Measurements from ENCODE around the gene SYNE1. TPM values are rescaled to one million over a fixed set of nuclear protein-coding genes. Genes with fewer than 3 reads are reported as not detected.

Gene SYNE1
- total and polyA plus RNA-seq, 10 donors: 27.8 to 336 (median 247) TPM

GRCh38 chr6:152609125-152609670, 28.0 kb downstream of the SYNE1 start:
- WGBS, 5 donors: 76 to 87% (median 84%) methylated on average over 10 of the region's 10 CpGs
- H3K36me3 ChIP-seq: no peaks in the 10 kb centered on the region
- no peaks in the 10 kb centered on the region for H3K27me3 ChIP-seq (replicated peaks in 1 of 7)
- intact Hi-C loops (cut with DNase I; ENCODE audit: low total_unique reads): no loop called here
- H3K4me1 ChIP-seq: peaks cover 0 to 9% (median 2%) of the 10 kb centered on the region in 6 donors
- no peak for DNase-seq
- no peak overlapping the region for H3K4me3 ChIP-seq
- no peak overlapping the region for H3K27ac ChIP-seq
- TF ChIP-seq, protein P1, sequence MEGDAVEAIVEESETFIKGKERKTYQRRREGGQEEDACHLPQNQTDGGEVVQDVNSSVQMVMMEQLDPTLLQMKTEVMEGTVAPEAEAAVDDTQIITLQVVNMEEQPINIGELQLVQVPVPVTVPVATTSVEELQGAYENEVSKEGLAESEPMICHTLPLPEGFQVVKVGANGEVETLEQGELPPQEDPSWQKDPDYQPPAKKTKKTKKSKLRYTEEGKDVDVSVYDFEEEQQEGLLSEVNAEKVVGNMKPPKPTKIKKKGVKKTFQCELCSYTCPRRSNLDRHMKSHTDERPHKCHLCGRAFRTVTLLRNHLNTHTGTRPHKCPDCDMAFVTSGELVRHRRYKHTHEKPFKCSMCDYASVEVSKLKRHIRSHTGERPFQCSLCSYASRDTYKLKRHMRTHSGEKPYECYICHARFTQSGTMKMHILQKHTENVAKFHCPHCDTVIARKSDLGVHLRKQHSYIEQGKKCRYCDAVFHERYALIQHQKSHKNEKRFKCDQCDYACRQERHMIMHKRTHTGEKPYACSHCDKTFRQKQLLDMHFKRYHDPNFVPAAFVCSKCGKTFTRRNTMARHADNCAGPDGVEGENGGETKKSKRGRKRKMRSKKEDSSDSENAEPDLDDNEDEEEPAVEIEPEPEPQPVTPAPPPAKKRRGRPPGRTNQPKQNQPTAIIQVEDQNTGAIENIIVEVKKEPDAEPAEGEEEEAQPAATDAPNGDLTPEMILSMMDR (IDR thresholded peaks at IDR 0.05 in 8 of 11, conservative IDR thresholded peaks at IDR 0.05 in 3 of 11): no peak
- TF ChIP-seq POLR2A (IDR thresholded peaks at IDR 0.05) (no peak), POLR2AphosphoS5 (IDR thresholded peaks at IDR 0.05) (no peak)
- no peaks in the 10 kb centered on the region for H3K9me3 ChIP-seq

- intact Hi-C loops (cut with DNase I; ENCODE audit: low total_unique reads): no loop called here
- peak overlapping the region in 5 of 8 donors; percentile 2 to 46 (median 16) for H3K27ac ChIP-seq
Observed at GRCh38 chr6:152605941-152606340, 31.2 kb downstream of the SYNE1 start.

DNA sequence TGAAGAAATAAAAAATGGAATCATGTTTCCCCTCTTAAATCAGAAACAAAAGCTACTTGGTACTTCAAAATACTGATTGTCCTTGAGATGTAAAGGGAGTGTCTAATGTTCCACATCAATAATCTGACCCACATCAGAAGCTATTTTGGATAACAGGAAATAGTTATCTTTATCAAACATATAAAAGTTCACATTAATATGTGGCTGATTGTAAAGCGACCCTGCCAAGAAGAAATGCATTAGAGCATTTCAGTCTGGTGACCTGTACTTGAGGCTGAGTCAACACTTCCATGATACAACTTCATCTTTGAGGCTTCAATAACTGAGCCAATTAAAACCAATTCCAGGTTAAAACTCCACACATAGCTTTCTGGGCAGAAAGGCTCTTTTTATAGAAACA, 31.8 kb downstream of the SYNE1 start:
- Histone ChIP-seq H3K9me3 (no peaks in the 10 kb centered on the region), H3K36me3 (no peaks in the 10 kb centered on the region), H3K4me1 (peaks cover 0 to 26% (median 2%) of the 10 kb centered on the region in 6 donors), H3K27me3 (replicated peaks in 1 of 7) (no peaks in the 10 kb centered on the region), H3K4me3 (no peak overlapping the region), H3K27ac (peak overlapping the region in 5 of 8 donors; percentile 5 to 46 (median 16))
- no peak for TF ChIP-seq POLR2A (IDR thresholded peaks at IDR 0.05)
- TF ChIP-seq POLR2AphosphoS5 (IDR thresholded peaks at IDR 0.05): no peak
- TF ChIP-seq, protein P1 (IDR thresholded peaks at IDR 0.05 in 8 of 11, conservative IDR thresholded peaks at IDR 0.05 in 3 of 11): no peak
- 43 to 68% (median 50%) methylated on average over 1 of the region's 1 CpG for WGBS, 5 donors
- DNase-seq: no peak
- intact Hi-C loops (cut with DNase I; ENCODE audit: low total_unique reads): no loop called here

More at GRCh38 chr6:152605941-152606340, 31.2 kb downstream of the SYNE1 start:
- Histone ChIP-seq H3K27me3 (replicated peaks in 1 of 7) (no peaks in the 10 kb centered on the region), H3K9me3 (no peaks in the 10 kb centered on the region), H3K36me3 (no peaks in the 10 kb centered on the region), H3K4me1 (peaks cover 0 to 20% (median 2%) of the 10 kb centered on the region in 6 donors), H3K4me3 (no peak overlapping the region)
- DNase-seq: no peak
- 91 to 100% (median 95%) methylated on average over 2 of the region's 2 CpGs for WGBS, 5 donors
- TF ChIP-seq, protein P1 (IDR thresholded peaks at IDR 0.05 in 8 of 11, conservative IDR thresholded peaks at IDR 0.05 in 3 of 11): no peak
- TF ChIP-seq POLR2A (IDR thresholded peaks at IDR 0.05) (no peak), POLR2AphosphoS5 (IDR thresholded peaks at IDR 0.05) (no peak)

DNA sequence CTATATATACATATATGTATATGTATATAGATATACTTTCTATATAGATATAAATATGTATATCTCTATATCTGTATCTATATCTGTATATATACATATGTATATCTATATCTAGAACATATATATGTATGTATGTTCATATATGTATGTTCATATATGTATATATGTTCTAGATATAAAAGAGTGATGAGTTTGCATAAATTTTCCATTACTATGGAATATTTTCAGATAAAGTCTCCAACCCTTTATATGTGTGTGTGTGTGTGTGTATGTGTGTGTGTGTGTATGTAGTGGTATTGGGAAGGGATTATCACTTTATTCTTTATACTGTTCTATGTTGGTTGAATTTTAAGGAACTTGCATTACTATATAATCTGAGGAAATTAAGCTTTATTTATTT, 33.3 kb downstream of the SYNE1 start:
- H3K36me3 ChIP-seq: no peaks in the 10 kb centered on the region
- no peak for TF ChIP-seq POLR2A (IDR thresholded peaks at IDR 0.05)
- intact Hi-C loops (cut with DNase I; ENCODE audit: low total_unique reads): no loop called here

More for the DNA sequence above, 33.3 kb downstream of the SYNE1 start:
- peaks cover 0 to 40% (median 8%) of the 10 kb centered on the region in 6 donors for H3K4me1 ChIP-seq
- no peak overlapping the region for H3K4me3 ChIP-seq
- DNase-seq: no peak
- no peaks in the 10 kb centered on the region for H3K27me3 ChIP-seq (replicated peaks in 1 of 7)
- H3K9me3 ChIP-seq: no peaks in the 10 kb centered on the region
- H3K27ac ChIP-seq: peak overlapping the region in 1 of 8 donors; percentile 46
